Measurements from ENCODE around the gene CLCA4.
"Not testable (repeated sequence)": the region's sequence is repeated elsewhere in the genome, so short reads cannot be mapped to it uniquely, and the experiment has no call there.

CLCA4 gene

DNA sequence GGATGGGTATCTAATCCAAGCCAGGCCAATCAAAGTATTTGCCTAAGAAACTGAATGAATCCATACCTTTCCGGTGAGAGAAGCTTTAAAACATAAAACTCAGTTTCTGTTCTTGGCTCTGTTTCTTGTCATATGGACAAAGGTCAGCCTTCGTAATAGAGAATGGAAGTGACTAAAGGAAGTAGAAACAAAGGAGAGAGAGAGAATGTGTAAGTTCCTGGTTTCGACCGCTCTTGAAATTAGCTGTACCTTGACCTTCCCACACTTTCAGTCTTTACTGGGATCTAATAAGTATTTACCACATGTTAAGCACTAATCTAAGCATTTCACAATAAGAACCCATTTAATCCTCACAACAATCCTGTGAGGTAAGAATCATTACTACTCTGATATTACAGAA, 19.6 kb upstream of the CLCA4 start:
- DNase-seq (ENCODE audit: low read depth in 2 of 2) = no peak

DNA sequence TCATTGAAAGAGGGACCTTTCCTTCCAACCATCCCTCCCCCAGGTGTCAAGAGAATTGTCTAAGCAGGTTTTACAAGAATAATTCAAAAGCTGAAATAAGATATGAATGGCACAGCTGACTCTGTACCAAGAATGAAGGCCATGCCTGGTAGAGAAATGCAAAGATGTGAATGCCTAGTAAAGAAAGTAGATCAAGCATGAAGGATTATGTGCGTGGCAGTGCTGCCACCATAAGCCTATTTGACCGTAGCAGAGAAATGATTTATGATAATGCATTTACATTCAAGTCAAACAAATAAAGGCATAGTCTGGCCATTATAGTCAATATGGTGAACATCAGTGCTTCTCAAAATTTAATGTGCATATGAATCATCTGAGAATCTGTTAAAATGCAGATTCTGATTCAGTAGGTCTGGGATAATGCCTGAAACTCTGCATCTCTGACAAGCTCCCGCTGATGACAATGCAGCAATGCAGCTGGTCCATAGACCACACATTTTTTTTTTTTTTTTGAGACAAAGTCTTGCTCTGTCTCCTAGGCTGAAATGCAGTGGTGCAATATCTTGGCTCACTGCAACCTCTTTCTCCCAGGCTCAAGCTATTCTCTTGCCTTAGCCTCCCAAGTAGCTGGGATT, 16.6 kb upstream of the CLCA4 start:
- DNase-seq (ENCODE audit: low read depth in 2 of 2) = no peak

DNA sequence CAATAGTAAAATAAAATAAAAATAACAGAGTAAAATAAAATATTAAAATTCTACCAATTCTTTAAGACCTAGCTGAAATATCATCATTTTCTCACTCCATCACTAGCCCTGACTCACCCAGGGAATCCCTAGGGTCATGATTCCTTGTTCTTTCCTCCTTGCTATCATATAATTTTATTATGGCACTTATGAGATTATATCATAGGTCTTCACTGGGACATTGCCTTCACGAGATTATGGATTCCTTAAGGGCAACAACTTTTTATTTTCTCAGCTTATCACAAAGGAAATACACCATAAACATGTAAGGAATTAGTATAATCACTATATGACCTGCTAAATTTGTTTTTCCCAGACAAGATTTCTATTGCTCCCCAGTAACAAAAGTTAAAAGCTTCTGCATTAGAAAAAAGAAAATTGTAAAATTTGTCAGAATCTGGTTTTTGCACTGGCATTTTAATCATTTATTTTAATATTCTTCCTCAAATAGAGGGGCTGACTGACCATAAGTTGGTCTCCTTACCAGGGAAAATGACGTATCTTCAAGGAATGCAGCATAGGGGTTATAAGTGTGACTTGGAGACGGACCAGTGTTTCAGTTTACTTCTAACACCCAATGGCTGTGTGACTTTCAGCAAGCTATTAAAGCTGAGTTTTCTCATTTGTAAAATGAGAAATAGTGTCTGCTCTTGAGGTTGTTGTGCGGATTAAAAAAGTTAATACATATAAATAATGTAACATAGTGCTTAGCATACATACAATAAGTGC, 8.8 kb upstream of the CLCA4 start:
- no peak for DNase-seq (ENCODE audit: low read depth in 2 of 2)

DNA sequence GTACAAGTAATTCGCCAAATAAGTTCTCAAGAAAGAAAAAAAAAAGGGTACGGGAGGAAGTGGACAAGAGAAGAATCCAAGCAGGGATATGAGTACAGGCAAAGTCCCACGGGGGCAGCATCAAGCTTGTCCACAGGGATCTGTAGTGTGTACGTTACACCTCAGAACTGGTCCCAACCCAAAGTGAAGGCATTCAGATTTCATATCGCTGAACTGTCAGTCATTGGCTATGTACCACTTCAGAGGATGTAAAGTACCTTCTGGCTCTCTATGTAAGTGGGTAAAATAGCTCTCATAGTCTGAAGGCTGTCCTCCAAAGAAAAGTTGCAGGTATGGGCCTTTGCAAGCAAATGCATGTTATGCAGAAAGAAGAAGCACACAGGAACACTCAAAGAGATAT, 8.1 kb upstream of the CLCA4 start:
- no peak for DNase-seq (ENCODE audit: low read depth in 2 of 2)

DNA sequence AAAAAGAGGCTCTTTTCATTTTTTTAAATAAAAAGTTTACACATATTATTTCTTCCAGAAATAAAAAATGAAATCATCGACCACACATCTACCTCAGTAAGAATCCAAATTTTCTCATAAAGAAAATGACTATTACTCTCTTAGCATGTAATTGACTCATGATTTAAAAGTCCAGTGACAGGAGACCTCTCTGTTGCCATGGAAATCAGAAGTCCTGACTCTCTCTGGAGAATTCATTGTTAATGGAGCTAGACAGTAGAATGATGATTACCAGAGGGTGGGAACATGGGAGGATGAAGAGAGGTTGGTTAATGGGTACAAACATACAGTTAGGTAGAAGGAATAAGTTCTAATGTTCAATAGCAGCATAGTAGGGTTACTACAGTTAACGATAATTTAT, 5.0 kb upstream of the CLCA4 start:
- no peak for DNase-seq (ENCODE audit: low read depth in 2 of 2)

DNA sequence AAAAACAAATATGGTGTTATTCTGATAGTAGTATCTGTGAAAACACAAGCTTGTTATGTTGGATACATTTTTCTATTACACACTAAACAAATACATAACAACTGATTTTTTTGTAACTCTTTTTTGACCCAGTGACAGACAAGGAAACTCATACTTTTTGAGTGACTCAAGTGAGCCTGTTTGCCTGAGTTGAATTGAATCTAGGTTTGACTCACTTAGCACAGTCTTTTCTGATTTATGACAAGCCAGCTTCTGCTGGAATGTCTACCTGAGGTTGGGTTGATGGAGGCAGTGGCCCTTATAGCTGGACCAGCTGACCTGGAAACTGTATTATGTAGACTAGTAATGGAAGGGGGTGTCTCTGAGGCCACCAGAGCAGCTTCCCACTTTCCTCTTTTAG, 4.2 kb upstream of the CLCA4 start:
- DNase-seq (ENCODE audit: low read depth in 2 of 2) = no peak

DNA sequence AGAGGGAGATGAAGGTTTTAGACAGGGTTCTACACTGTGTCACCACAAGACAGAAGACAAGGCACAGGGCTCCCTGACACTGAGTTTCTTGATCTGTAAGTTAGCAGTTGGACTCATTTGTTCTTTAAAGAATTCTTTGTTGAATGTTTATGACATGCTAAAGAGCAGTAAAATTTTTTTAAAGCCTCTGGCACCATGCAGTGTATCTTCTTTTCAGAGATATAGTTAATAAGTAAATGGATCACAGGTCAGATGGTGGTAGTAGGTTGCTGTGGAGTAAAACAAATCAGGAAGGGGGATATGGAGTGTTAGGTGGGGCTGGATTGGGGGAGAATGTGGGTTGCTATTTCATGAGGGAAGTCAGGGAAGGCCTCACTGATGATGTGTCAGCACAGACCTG, 2.0 kb downstream of the CLCA4 start:
- no peak for DNase-seq (ENCODE audit: low read depth in 2 of 2)

DNA sequence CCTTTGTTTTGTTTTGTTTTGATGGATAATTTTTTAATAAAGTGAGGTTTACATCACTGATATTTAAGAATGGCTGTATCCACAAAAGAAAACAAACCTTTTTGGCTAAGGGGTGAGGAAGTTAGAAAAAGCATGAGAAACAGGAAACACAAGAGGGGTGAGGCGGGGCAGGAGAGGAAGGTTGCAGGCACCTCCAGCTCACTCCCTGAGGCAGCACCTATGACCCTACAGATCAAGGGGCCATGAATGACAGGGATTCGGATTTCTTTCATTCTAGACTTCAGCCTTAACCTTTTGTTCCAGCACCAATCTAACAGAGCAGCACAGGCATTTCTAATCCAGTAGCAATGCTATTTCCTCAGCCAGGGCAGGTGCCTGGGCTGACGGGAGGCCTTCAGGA, 4.4 kb downstream of the CLCA4 start:
- no peak for DNase-seq (ENCODE audit: low read depth in 2 of 2)

DNA sequence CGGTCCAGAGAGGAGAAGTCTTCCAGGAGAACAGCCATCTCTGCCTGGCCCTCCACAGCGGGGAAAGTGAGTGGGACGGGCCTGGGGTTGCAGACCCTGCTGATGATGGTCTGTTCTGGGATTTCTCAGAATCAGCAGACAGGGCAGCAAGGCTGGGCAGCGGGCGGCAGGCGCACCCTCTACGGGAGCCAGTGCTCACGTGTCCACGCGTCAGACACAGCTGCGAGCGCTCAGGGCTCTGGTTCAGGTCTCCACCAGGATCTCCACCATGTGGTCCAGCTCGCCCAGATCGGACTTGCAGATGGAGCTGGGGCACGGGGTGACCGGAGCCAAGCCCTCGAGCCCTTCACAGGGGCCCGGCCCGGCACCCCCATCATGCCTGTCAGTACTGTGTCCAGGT, 5.5 kb downstream of the CLCA4 start:
- no peak for DNase-seq (ENCODE audit: low read depth in 2 of 2)

DNA sequence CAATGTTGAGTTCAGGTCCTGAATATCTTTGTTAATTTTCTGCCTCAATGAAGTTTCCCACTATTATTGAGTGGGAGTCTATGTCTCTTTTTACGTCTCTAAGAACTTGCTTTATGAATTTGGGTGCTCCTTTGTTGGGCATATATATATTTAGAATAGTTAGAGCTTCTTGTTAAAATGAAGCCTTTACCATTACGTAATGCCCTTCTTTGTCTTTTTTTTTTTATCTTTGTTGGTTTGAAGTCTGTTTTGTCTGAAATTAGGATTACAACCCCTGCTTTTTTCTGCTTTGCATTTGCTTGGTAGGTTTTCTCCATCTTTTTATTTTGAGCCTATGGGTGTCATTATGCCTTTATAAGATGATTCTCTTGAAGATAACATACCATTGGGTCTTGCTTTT, 10.9 kb downstream of the CLCA4 start:
- DNase-seq (ENCODE audit: low read depth in 2 of 2) = no peak

DNA sequence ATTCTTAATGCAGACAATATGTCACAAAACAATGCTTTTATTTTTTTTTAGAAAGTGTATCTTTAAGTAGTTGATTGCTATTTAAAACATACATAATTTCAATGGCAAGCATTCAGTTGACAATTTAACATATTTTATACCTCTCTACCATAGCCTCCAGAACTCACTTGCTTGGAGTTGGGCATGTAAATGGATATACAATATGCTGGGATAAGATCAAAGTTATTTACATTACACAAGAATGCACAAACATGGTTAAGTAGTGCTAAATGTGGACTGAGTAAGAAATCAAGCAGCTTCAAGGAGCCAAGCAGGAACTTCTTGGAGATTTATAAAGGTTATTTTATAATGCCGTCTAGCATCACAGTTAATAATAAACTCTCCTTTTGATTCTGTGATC, 17.0 kb downstream of the CLCA4 start:
- no peak for DNase-seq (ENCODE audit: low read depth in 2 of 2)

DNA sequence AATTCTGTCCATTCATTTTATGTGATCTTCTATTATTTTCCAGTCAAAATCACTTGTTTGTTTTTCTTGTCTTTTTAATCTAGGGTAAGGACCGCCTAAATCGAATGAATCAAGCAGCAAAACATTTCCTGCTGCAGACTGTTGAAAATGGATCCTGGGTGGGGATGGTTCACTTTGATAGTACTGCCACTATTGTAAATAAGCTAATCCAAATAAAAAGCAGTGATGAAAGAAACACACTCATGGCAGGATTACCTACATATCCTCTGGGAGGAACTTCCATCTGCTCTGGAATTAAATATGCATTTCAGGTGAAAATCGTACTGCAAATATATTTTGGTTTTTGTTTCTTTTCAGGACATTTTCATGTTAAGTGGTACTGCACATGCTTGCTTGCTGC, 20.5 kb downstream of the CLCA4 start:
- no peak for DNase-seq (ENCODE audit: low read depth in 2 of 2)

DNA sequence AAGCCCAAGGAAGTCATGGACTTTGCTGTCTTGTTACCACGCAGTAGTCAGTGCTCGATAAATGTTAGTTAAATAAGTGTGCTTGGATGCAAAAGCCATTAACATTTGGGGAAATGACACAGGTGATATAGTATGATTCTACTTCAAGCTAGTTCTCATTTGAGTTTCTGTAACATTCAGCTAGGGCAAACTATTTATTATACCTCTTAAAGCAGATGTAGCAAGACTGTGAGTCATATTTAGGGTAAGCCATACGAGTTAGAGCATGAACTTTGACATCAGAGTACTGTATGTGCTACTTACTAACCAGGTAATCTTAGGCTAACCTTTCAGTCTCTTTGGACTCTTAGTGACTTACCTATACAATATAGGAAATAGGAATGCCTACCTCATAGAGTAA, 21.0 kb downstream of the CLCA4 start:
- DNase-seq (ENCODE audit: low read depth in 2 of 2) = no peak

DNA sequence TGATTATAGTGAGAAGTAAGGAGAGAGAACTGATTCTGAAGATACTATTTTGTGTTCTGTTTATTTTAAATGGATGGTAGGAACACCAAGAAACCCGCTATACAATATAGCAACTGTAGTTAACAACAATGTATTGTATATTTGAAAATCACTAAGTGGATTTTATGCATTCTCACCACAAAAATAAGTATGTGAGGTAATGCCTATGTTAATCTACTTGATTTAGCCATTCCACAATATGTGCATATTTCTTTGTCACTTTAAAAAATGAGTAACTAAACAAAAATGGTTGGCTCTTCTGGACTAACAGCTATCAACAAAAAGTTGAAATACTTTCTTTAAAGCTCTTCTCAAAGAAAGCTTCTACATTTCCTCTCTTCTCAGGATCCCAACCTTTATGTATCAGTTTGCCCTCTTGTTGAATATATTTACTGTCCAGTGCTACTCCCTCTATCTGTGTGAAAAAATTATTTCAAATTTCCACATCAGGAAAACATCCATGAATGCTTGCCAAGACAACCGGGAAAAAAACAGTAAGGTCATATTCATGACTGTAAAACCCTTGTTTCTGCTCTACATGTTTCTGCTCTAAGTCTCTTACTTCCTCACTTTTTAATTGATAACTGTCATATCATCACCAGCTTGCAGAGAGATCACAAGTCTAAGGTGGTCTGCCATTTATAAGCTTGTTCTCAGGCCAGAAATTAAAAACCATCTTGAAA, 27.0 kb downstream of the CLCA4 start:
- DNase-seq (ENCODE audit: low read depth in 2 of 2) = no peak

DNA sequence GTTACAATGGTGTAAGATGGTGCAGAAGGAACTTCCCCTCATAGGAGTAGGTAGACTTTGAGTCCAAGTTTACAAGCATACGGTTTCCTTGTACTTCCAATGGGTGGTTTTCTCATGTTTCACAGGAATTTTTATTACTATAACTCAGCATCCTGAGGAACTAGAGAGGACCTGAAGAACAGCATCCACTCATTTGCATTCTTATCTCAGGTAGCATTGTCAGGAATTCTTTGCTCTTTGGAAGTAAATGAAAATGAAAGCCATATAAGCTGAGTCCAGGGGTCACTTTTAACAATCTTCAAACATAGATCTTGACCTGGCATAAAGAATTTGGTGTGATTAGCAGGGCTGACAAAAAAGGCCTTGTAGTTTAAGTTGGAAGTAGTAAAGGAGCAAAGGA, 34.4 kb downstream of the CLCA4 start:
- no peak for DNase-seq (ENCODE audit: low read depth in 2 of 2)

DNA sequence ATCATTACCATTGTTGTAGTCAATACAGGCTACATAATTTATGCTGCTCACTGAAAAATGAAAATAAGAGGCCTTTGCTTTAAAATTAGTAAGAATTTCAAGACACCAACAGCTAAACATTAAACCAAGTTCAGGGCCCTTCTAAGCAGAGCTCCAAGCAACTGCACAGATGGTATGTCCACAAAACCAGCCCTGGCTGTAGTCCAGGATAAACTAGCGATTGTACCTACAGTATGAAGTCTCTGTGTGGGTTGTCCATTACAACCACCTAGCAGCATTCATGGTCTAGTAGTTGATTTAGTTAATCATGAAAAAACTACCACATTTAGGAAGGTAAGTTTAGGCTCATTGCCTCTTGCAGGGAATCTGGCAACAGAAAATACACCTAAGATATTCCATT, 35.3 kb downstream of the CLCA4 start:
- no peak for DNase-seq (ENCODE audit: low read depth in 2 of 2)

DNA sequence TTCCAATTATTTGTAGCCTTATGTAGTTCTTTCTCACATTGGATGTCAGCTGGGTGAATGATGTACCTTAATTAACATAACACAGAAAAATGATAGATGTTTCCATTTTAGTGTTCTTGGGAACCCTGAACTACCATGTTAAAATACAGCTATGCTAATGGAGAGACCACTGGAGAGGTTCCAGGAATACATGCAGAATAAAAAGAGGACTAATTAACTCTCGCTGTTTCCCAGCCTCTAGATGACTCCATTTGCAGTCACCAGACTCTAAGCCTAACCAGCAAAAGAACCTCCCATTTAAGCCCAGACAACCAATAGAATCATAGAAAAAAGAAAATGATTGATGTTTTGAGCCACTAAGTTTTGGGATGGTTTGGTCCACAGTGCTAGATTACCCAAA, 36.2 kb downstream of the CLCA4 start:
- no peak for DNase-seq (ENCODE audit: low read depth in 2 of 2)

DNA sequence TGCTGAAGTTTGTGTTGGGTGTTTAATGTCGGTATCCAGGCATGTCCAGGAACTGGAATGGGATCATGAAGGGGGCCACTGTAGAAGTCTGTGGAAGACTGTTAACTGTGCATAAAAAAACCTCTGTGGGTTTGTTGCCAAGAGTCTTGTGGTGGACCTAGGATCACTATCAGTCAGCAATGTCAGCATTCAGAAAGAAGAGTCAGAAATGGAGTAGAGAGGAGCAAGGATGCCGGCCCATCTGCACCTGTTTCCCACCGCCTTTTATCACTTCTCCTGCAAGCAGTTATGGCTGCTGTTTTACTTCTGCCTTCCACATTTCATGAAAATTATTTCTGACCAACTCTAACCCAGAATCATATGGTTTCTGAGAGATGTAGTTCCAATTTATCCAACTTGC, 36.7 kb downstream of the CLCA4 start:
- no peak for DNase-seq (ENCODE audit: low read depth in 2 of 2)

DNA sequence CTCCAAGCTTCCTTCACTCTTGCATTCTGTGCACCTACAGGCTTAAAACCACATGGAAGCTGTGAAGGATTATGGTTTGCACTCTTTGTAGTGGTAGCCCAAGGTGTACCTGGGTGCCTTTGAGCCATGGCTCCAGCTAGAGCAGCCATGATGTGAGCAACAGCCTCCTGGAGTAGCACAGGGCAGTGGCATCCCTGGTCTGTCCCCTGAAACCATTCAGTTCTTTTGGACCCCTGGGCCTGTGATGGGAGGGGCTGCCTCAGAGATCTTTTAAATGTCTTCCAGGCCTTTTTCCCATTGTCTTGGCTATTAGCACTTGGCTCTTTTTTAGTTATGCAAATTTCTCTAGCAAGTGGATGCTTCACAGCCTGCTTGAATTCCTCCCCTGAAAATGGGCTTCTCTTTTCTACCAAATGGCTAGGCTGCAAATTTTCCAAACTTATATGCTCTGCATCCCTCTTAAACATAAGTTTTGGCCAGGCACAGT, 47.4 kb downstream of the CLCA4 start:
- DNase-seq (ENCODE audit: low read depth in 2 of 2) = no peak

DNA sequence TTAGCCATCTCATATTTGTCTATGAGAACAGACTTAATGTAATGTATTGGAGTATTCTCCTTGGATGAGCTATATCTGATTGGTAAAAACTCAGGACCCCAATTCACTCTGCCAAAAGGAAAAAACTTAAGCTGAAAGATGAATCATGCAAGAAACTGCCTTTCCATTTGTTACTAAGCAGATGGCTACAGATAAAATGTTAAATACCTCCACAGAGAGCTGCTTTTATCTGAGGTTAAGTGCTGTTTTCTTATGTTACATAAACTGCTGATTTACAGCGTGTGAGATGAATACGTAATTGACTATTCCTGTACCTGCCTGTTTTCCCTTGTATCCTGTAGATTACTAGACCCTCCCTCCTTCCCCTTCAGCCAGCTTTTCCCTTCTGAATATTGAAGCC, 49.3 kb downstream of the CLCA4 start:
- DNase-seq (ENCODE audit: low read depth in 2 of 2) = no peak

DNA sequence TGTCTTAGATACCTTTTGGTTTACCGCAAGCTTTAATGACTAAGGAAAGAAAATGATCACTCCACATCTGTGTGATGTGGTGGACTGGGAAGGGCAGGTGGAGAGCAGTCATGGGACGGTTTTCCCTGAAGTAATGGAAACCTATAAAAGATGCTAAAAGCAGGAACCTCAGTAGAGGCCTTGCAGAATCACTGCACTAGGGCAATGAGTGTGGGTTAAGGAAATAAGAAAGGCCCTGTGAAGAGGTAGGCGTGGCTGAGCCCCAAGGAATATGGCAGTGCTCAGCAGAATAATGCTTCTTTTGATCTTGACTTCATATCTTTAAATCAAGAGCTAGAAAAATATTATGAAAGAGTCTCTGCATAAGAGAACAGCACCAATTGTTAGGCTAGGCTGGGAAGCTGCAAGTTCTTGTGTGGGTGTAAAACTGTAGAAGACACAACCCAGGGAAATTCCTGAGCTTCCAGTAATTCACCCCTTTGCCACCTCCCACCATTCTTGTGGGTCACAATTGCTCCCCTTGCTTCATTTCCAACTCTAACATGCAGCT, 49.9 kb downstream of the CLCA4 start:
- DNase-seq (ENCODE audit: low read depth in 2 of 2) = no peak

DNA sequence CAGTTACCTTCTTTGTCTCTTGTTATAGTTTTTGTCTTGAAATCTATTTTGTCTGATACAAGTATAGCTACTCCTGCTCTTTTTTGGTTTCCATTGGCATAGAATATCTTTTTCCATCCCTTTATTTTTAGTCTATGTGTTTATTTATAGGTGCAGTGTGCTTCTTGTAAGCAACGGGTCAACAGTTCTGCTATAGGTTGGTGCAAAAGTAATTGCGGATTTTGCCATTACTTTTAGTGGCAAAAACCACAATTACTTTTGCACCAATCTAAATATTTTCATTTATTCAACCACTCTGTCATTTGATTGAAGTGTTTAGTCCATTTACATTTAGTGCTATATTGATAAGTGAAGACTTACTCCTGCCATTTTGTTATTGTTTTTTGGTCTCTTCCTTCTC, 59.2 kb downstream of the CLCA4 start:
- not testable (repeated sequence) for DNase-seq (ENCODE audit: low read depth in 2 of 2)

DNA sequence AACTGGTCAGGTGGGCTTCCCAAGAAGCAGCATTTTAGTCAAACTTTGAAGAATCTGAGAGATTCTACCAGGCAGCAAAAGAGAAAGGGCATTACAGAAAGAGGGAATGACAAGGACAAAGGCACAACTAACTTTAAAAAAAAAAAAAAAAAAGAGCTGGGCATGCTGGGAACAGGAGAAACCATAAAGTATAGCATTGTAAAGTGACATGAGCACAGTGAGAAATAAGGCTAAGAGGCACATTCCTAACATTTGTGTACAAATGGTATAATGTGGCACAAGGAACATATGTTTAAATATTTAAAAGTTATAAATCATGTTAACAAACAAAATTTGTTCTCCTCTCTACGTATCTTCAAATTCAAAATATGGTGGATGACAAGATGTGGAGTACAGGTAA, 69.6 kb downstream of the CLCA4 start:
- DNase-seq (ENCODE audit: low read depth in 2 of 2) = no peak
